GM23338 (cell line): ENCODE results near the gene DCAF4. TPM values are rescaled to one million over a fixed set of nuclear protein-coding genes. Genes with fewer than 3 reads are reported as not detected.
A peak's percentile ranks its signal among the peaks of the same experiment; 100 is the strongest.

Experiments
- ATAC-seq: fragments of 200-7000 bp; cut with Tn5 transposase; 3 replicates; pipeline ENCODE4 v1.9.1; 2020
- DNase-seq: peaks from one replicate; pipeline ENCODE4 v3.0.0-alpha.2; 2015; ENCODE audit warnings: low spot score
- H2AFZ ChIP-seq: fragments of 200-600 bp; sonication (generic); 2 replicates; pipeline ENCODE4 v1.8.0; 2016; ENCODE audit warnings: antibody characterized with exemption, mild to moderate bottlenecking, moderate library complexity
- H3F3A ChIP-seq: fragments of 200-600 bp; sonication (generic); replicated peaks from 2 replicates; pipeline ENCODE4 v1.8.0; 2017; ENCODE audit warnings: antibody characterized with exemption, mixed run types, low read depth
- H3K27ac ChIP-seq: fragments of 200-600 bp; sonication (generic); 2 replicates; pipeline ENCODE4 v1.6.1; 2016; ENCODE audit warnings: low read depth
- H3K27me3 ChIP-seq: fragments of 200-600 bp; sonication (generic); 2 replicates; pipeline ENCODE4 v1.8.0; 2016; ENCODE audit warnings: mild to moderate bottlenecking, mixed run types, moderate library complexity; ENCODE audit not compliant: insufficient read depth
- H3K36me3 ChIP-seq: fragments of 200-600 bp; sonication (generic); 2 replicates; pipeline ENCODE4 v1.8.0; 2016; ENCODE audit warnings: mild to moderate bottlenecking; ENCODE audit not compliant: insufficient read depth
- H3K4me1 ChIP-seq: fragments of 200-600 bp; sonication (generic); 2 replicates; pipeline ENCODE4 v1.8.0; 2016; ENCODE audit warnings: mild to moderate bottlenecking, moderate library complexity; ENCODE audit not compliant: insufficient read depth
- H3K4me2 ChIP-seq: fragments of 200-600 bp; sonication (generic); 2 replicates; pipeline ENCODE4 v1.7.1; 2017; ENCODE audit warnings: mixed run types
- H3K4me3 ChIP-seq: fragments of 200-600 bp; sonication (generic); 2 replicates; pipeline ENCODE4 v1.6.1; 2016; ENCODE audit warnings: mixed run types
- H3K79me2 ChIP-seq: fragments of 200-600 bp; sonication (generic); replicated peaks from 2 replicates; pipeline ENCODE4 v1.8.0; 2017; ENCODE audit warnings: mild to moderate bottlenecking; ENCODE audit not compliant: insufficient read depth
- H3K9me2 ChIP-seq: fragments of 200-600 bp; sonication (generic); 2 replicates; pipeline ENCODE4 v1.8.0; 2017; ENCODE audit not compliant: insufficient read depth
- H4K20me1 ChIP-seq: fragments of 200-600 bp; sonication (generic); replicated peaks from 2 replicates; pipeline ENCODE4 v1.8.0; 2017; ENCODE audit warnings: mild to moderate bottlenecking; ENCODE audit not compliant: insufficient read depth
- H3K27ac Mint-ChIP-seq: 2 replicates; pipeline ENCODE4 v1.8.0; 2020; ENCODE audit warnings: inconsistent platforms, mild to moderate bottlenecking, moderate library complexity, mixed read lengths
- H3K27me3 Mint-ChIP-seq: 3 replicates; pipeline ENCODE4 v1.8.0; 2022; ENCODE audit warnings: low read depth, mild to moderate bottlenecking, moderate library complexity, mixed read lengths, inconsistent platforms; ENCODE audit not compliant: insufficient read depth, poor library complexity
- H3K36me3 Mint-ChIP-seq: 3 replicates; pipeline ENCODE4 v1.8.0; 2021; ENCODE audit warnings: low read depth, mild to moderate bottlenecking, inconsistent platforms, moderate library complexity, mixed read lengths
- H3K4me1 Mint-ChIP-seq: 3 replicates; pipeline ENCODE4 v1.8.0; 2020; ENCODE audit warnings: mild to moderate bottlenecking, inconsistent platforms, mixed read lengths
- H3K4me3 Mint-ChIP-seq: 3 replicates; pipeline ENCODE4 v1.8.0; 2021; ENCODE audit warnings: moderate library complexity, mild to moderate bottlenecking, inconsistent platforms, mixed read lengths
- H3K9me3 Mint-ChIP-seq: 3 replicates; pipeline ENCODE4 v1.8.0; 2020; ENCODE audit warnings: moderate library complexity, mild to moderate bottlenecking, inconsistent platforms, mixed read lengths
- CREB1 ChIP-seq: fragments of 250-450 bp; sonication (Bioruptor Pico); IDR thresholded peaks from 2 replicates; pipeline ENCODE4 v1.5.0; 2020; ENCODE audit warnings: low read depth, mild to moderate bottlenecking, moderate library complexity
- EZH2 ChIP-seq: fragments of 200-600 bp; sonication (generic); IDR thresholded peaks from one replicate; pipeline ENCODE4 v1.8.0; 2017; ENCODE audit warnings: antibody characterized with exemption, mild to moderate bottlenecking, low read depth; ENCODE audit not compliant: unreplicated experiment
- JUNB ChIP-seq: IDR thresholded peaks from one replicate; pipeline ENCODE4 v1.6.1; 2016; ENCODE audit warnings: antibody characterized with exemption; ENCODE audit not compliant: unreplicated experiment
- NANOG ChIP-seq: IDR thresholded peaks from 2 replicates; pipeline ENCODE4 v1.6.1; 2016; ENCODE audit warnings: antibody characterized with exemption, borderline replicate concordance
- REST ChIP-seq: IDR thresholded peaks from one replicate; pipeline ENCODE4 v1.6.1; 2018; ENCODE audit warnings: antibody characterized with exemption; ENCODE audit not compliant: unreplicated experiment
- STAT1 ChIP-seq: IDR thresholded peaks from one replicate; pipeline ENCODE4 v1.6.1; 2016; ENCODE audit warnings: antibody characterized with exemption; ENCODE audit not compliant: unreplicated experiment
- ZNF114 ChIP-seq: fragments of 250-450 bp; sonication (Bioruptor Pico); IDR thresholded peaks from 2 replicates; pipeline ENCODE4 v1.5.0; 2020; ENCODE audit warnings: mild to moderate bottlenecking, moderate library complexity
- ZNF331 ChIP-seq: fragments of 250-450 bp; sonication (Bioruptor Pico); IDR thresholded peaks from 2 replicates; pipeline ENCODE4 v1.5.0; 2020; ENCODE audit warnings: low read depth, mild to moderate bottlenecking, moderate library complexity
- polyA plus RNA-seq: library from polyadenylated mRNA; unstranded; fragments of >200 nt; fragmentation: Nextera tagmentation; extraction: Ambion mirVana; gene quantifications from 2 replicates; pipeline ENCODE4 v1.2.1, GENCODE V29; 2016
- total RNA-seq: library from RNA; depleted of rRNA; stranded (reverse); fragments of >200 nt; shearing (Covaris generic); gene quantifications from 2 replicates; pipeline ENCODE4 v1.2.3, GENCODE V29; 2014
- TF ChIP-seq, protein P1 (sequence below): fragments of 250-450 bp; sonication (Bioruptor Pico); IDR thresholded peaks from 2 replicates; pipeline ENCODE4 v1.5.0; 2020; ENCODE audit warnings: mild to moderate bottlenecking, moderate library complexity
- TF ChIP-seq, protein P2 (sequence below), 2 experiments: fragments of 200-600 bp in 1 of 2; sonication (generic) in 1 of 2; conservative IDR thresholded peaks; 2 replicates each; pipeline versions ENCODE4 v1.5.1 to v1.6.1; 2016 to 2017; ENCODE audit warnings: antibody characterized with exemption in 2 of 2, low read depth in 2 of 2, mild to moderate bottlenecking in 2 of 2, moderate library complexity in 1 of 2

DCAF4 gene
- total and polyA plus RNA-seq, 2 experiments from 2014 or later, result 17.5 to 39.3 TPM

- peak; percentile 68 for ATAC-seq
Measured at GRCh38 chr14:72980863-72981262, 54.6 kb downstream of the DCAF4 start.

GRCh38 chr14:72982146-72982708, 56.0 kb downstream of the DCAF4 start:
- H3K27me3 ChIP-seq, result no peaks in the 10 kb centered on the region
- H3K27ac ChIP-seq, result no peak overlapping the region
- no peak overlapping the region for H2AFZ ChIP-seq
- no peaks in the 10 kb centered on the region for H4K20me1 ChIP-seq
- Mint-ChIP-seq H3K4me3 (no peak overlapping the region), H3K36me3 (peaks cover 24% of the 10 kb centered on the region; the same call in 2 of the 3 replicates), H3K27me3 (no peaks in the 10 kb centered on the region), H3K4me1 (peaks cover 29% of the 10 kb centered on the region), H3K27ac (no peak overlapping the region), H3K9me3 (no peaks in the 10 kb centered on the region)
- no peaks in the 10 kb centered on the region for H3K9me2 ChIP-seq
- H3F3A ChIP-seq, result 0 out of 2 replicates have a peak, but pooled peaks cover 3% of the 10 kb centered on the region
- TF ChIP-seq ZNF331 (CRISPR knock-in tag), result no peak
- TF ChIP-seq, protein P1, sequence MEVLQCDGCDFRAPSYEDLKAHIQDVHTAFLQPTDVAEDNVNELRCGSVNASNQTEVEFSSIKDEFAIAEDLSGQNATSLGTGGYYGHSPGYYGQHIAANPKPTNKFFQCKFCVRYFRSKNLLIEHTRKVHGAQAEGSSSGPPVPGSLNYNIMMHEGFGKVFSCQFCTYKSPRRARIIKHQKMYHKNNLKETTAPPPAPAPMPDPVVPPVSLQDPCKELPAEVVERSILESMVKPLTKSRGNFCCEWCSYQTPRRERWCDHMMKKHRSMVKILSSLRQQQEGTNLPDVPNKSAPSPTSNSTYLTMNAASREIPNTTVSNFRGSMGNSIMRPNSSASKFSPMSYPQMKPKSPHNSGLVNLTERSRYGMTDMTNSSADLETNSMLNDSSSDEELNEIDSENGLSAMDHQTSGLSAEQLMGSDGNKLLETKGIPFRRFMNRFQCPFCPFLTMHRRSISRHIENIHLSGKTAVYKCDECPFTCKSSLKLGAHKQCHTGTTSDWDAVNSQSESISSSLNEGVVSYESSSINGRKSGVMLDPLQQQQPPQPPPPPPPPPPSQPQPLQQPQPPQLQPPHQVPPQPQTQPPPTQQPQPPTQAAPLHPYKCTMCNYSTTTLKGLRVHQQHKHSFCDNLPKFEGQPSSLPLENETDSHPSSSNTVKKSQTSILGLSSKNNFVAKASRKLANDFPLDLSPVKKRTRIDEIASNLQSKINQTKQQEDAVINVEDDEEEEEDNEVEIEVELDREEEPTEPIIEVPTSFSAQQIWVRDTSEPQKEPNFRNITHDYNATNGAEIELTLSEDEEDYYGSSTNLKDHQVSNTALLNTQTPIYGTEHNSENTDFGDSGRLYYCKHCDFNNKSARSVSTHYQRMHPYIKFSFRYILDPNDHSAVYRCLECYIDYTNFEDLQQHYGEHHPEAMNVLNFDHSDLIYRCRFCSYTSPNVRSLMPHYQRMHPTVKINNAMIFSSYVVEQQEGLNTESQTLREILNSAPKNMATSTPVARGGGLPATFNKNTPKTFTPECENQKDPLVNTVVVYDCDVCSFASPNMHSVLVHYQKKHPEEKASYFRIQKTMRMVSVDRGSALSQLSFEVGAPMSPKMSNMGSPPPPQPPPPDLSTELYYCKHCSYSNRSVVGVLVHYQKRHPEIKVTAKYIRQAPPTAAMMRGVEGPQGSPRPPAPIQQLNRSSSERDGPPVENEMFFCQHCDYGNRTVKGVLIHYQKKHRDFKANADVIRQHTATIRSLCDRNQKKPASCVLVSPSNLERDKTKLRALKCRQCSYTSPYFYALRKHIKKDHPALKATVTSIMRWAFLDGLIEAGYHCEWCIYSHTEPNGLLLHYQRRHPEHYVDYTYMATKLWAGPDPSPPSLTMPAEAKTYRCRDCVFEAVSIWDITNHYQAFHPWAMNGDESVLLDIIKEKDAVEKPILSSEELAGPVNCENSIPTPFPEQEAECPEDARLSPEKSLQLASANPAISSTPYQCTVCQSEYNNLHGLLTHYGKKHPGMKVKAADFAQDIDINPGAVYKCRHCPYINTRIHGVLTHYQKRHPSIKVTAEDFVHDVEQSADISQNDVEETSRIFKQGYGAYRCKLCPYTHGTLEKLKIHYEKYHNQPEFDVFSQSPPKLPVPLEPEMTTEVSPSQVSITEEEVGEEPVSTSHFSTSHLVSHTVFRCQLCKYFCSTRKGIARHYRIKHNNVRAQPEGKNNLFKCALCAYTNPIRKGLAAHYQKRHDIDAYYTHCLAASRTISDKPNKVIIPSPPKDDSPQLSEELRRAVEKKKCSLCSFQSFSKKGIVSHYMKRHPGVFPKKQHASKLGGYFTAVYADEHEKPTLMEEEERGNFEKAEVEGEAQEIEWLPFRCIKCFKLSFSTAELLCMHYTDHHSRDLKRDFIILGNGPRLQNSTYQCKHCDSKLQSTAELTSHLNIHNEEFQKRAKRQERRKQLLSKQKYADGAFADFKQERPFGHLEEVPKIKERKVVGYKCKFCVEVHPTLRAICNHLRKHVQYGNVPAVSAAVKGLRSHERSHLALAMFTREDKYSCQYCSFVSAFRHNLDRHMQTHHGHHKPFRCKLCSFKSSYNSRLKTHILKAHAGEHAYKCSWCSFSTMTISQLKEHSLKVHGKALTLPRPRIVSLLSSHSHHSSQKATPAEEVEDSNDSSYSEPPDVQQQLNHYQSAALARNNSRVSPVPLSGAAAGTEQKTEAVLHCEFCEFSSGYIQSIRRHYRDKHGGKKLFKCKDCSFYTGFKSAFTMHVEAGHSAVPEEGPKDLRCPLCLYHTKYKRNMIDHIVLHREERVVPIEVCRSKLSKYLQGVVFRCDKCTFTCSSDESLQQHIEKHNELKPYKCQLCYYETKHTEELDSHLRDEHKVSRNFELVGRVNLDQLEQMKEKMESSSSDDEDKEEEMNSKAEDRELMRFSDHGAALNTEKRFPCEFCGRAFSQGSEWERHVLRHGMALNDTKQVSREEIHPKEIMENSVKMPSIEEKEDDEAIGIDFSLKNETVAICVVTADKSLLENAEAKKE, result no peak
- no peak for TF ChIP-seq EZH2
- no peak for TF ChIP-seq JUNB
- no peak for TF ChIP-seq REST
- no peak for TF ChIP-seq CREB1 (CRISPR knock-in tag)
- no peak for TF ChIP-seq NANOG
- no peak for TF ChIP-seq ZNF114 (CRISPR knock-in tag)
- TF ChIP-seq, protein P2, sequence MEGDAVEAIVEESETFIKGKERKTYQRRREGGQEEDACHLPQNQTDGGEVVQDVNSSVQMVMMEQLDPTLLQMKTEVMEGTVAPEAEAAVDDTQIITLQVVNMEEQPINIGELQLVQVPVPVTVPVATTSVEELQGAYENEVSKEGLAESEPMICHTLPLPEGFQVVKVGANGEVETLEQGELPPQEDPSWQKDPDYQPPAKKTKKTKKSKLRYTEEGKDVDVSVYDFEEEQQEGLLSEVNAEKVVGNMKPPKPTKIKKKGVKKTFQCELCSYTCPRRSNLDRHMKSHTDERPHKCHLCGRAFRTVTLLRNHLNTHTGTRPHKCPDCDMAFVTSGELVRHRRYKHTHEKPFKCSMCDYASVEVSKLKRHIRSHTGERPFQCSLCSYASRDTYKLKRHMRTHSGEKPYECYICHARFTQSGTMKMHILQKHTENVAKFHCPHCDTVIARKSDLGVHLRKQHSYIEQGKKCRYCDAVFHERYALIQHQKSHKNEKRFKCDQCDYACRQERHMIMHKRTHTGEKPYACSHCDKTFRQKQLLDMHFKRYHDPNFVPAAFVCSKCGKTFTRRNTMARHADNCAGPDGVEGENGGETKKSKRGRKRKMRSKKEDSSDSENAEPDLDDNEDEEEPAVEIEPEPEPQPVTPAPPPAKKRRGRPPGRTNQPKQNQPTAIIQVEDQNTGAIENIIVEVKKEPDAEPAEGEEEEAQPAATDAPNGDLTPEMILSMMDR (conservative IDR thresholded peaks at IDR 0.05; ENCODE audit: low read depth in 2 of 2), result no peak
- no peak overlapping the region for H3K4me3 ChIP-seq
- H3K79me2 ChIP-seq, result no peaks in the 10 kb centered on the region
- peaks cover 20% of the 10 kb centered on the region for H3K4me1 ChIP-seq
- H3K4me2 ChIP-seq, result no peak overlapping the region
- H3K36me3 ChIP-seq, result 0 out of 2 replicates have a peak, but pooled peaks cover 3% of the 10 kb centered on the region
- DNase-seq (no peak), ATAC-seq (no peak)

More at GRCh38 chr14:72980863-72981262, 54.6 kb downstream of the DCAF4 start:
- peak; percentile 52 for DNase-seq
- H3F3A ChIP-seq, result 0 out of 2 replicates have a peak, but pooled peaks cover 3% of the 10 kb centered on the region
- Mint-ChIP-seq H3K27me3 (no peaks in the 10 kb centered on the region), H3K4me1 (peaks cover 29% of the 10 kb centered on the region), H3K9me3 (no peaks in the 10 kb centered on the region), H3K36me3 (peaks cover 24% of the 10 kb centered on the region; the same call in 2 of the 3 replicates), H3K4me3 (no peak overlapping the region; the same call in 2 of the 3 replicates), H3K27ac (no peak overlapping the region)
- no peaks in the 10 kb centered on the region for H4K20me1 ChIP-seq
- H3K79me2 ChIP-seq, result no peaks in the 10 kb centered on the region
- H3K4me2 ChIP-seq, result peak overlapping the region; percentile 42
- no peaks in the 10 kb centered on the region for H3K27me3 ChIP-seq
- H3K9me2 ChIP-seq, result no peaks in the 10 kb centered on the region
- H3K4me3 ChIP-seq, result no peak overlapping the region
- H3K36me3 ChIP-seq, result no peaks in the 10 kb centered on the region
- no peak overlapping the region; the same call in 1 of the 2 replicates for H3K27ac ChIP-seq
- H3K4me1 ChIP-seq, result peaks cover 20% of the 10 kb centered on the region
- H2AFZ ChIP-seq, result no peak overlapping the region
- no peak for TF ChIP-seq JUNB
- no peak for TF ChIP-seq STAT1
